SK-N-MC (cell line): ENCODE measurements around the gene PEAK1.

Experiments
- EZH2 ChIP-seq: fragments of 200-600 bp; sonication (generic); IDR thresholded peaks from one replicate; pipeline ENCODE4 v1.6.1; 2017; ENCODE audit warnings: antibody characterized with exemption
- POLR2AphosphoS5 ChIP-seq: IDR thresholded peaks from 2 replicates; pipeline ENCODE4 v1.6.1; 2012; ENCODE audit warnings: mild to moderate bottlenecking, low read depth, low read length, borderline replicate concordance

DNA sequence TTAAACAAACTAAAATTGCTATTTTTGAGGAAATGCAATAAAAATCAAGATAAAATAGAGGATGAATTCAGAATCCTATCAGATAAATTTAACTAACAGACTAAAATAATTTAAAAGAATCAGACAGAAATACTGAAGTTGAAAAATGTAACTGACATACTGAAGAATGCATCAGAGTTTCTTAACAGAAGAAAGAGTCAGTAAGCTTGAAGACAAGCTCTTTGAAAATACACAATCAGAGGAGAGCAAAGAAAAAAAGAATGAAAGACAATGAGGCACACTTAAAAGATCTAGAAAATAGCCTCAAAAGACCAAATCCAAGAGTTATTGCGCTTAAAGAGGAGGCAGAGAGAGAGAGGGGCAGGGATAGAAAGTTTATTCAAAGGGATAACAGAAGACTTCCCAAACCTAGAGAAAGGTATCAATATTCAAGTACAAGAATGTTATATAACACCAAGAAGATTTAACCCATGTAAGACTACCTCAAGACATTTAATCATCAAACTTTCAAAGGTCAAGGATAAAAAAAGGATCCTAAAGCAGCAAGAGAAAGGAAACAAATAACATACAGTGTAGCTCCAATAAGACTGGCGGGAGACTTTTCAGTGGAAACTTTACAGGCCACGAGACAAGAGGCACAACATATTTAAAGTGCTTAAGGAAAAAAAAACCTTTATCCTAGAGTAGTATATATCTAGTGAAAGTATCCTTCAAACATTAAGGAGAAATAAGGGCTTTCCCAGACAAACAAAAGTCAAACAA, 24.7 kb downstream of the PEAK1 start:
- TF ChIP-seq EZH2 (no peak), POLR2AphosphoS5 (no peak)
